GM23248 (cell line): Measurements from ENCODE around the gene AJAP1.

Experiments
- EZH2 ChIP-seq: fragments of 200-600 bp; sonication (generic); IDR thresholded peaks from 2 replicates; pipeline ENCODE4 v1.6.1; 2018; ENCODE audit warnings: antibody characterized with exemption, mild to moderate bottlenecking; ENCODE audit not compliant: insufficient read depth, poor library complexity, severe bottlenecking
- EZH2phosphoT487 ChIP-seq: fragments of 200-600 bp; sonication (generic); IDR thresholded peaks from 2 replicates; pipeline ENCODE4 v1.6.1; 2018; ENCODE audit warnings: antibody characterized with exemption, moderate library complexity, mild to moderate bottlenecking, low read depth; ENCODE audit not compliant: insufficient read depth

DNA sequence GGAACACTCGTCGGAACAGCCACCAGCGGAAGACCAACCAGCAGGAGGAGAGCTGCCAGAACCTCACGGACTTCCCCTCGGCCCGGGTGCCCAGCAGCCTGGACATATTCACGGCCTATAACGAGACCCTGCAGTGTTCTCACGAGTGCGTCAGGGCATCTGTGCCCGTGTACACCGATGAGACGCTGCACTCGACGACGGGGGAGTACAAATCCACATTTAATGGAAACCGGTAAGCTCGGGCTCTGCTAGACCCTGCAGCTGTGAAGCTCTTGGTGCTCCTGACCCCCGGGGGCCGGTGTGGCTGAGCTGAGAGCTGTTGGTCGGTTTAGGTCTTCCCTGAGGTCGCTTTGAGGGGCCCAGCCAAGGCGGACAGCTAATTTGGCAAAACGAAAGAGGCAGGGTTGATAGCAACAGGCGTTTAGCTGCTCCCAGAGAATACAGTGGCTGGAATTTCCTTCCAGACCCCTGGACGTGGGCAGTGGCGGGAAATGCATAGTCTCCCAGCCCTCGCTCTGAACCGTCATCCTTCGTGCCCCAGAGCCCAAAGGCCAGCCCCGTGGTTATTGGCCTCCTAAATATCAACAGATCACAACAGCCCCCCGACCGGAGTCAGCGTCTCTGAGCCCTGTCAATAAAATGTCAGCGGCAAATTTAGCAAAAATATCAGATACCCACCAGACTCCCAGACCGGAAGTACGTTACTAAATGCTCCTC, 118.0 kb downstream of the AJAP1 start:
- TF ChIP-seq EZH2 = no peak
- no peak for TF ChIP-seq EZH2phosphoT487
